CD4-positive, alpha-beta T cell treated with Interleukin-4 for 4 hours (primary cell): ENCODE data around the gene BAK1.
"Not testable (repeated sequence)": the region's sequence is repeated elsewhere in the genome, so short reads cannot be mapped to it uniquely, and the experiment has no call there.

Experiments used
- DNase-seq: peaks from one replicate; pipeline ENCODE4 v3.0.0-alpha.2; 2020

Gene BAK1

DNA sequence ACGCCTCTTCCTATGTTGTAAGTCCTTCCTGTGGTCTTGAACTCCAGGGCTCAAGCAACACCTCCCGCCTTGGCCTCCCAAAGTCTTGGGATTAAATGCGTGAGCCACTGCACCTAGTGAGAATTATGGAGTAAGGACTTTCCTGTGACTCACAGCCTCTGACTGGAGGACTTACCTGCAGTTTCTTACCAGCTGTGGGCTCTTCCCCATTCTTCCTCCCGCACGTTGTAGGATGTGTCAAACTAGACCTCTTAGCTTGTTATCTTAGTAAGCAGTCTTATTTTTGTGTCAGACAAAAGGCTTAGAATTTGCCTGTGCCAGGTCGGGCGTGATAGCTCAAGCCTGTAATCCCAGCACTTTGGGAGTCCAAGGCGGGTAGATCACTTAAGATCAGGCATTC, 30.9 kb downstream of the BAK1 start:
- DNase-seq = no peak

DNA sequence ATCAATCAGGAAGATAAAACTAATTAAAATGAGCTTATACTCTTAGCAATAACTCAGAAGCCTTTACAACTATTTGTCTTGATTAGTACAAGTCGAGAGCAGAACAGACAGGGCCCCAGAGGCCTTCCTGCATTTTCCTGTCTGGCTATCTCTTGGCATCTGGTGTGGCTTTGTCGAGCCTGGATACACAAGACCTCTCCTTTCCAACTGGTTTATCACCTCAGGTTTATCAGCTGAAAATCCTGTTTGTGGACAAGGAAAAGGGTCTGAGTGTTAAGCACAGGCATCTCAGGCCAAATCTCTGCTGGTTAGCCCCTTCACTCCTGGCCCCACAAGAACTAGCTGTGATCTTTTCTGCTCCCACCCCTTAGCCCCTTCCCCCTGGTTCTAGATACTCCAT, 32.6 kb downstream of the BAK1 start:
- no peak for DNase-seq

DNA sequence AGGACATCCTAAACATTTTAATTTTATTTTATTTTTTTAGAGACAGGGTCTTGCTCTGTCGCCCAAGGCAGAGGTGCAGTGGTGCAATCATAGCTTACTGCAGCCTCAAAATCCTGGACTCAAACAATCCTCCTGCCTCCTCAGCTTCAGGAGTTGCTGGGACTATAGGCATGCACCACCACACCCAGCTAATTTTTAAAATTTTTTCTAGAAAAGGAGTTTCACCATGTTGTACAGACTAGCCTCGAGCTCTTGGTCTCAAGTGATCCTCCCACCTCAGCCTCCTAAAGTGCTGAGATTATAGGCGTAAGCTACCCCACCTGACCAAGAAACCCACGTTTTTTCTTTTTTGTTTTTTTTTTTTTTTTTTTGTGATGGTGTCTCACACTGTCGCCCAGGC, 33.3 kb downstream of the BAK1 start:
- DNase-seq = no peak

GRCh38 chr6:33545292-33545691, 34.8 kb downstream of the BAK1 start:
- DNase-seq = not testable (repeated sequence)

GRCh38 chr6:33543116-33543515, 37.0 kb downstream of the BAK1 start:
- no peak for DNase-seq

- no peak for DNase-seq
Observed at GRCh38 chr6:33540768-33541167, 39.3 kb downstream of the BAK1 start.

- no peak for DNase-seq
Observed at GRCh38 chr6:33534702-33535101, 45.4 kb downstream of the BAK1 start.

DNA sequence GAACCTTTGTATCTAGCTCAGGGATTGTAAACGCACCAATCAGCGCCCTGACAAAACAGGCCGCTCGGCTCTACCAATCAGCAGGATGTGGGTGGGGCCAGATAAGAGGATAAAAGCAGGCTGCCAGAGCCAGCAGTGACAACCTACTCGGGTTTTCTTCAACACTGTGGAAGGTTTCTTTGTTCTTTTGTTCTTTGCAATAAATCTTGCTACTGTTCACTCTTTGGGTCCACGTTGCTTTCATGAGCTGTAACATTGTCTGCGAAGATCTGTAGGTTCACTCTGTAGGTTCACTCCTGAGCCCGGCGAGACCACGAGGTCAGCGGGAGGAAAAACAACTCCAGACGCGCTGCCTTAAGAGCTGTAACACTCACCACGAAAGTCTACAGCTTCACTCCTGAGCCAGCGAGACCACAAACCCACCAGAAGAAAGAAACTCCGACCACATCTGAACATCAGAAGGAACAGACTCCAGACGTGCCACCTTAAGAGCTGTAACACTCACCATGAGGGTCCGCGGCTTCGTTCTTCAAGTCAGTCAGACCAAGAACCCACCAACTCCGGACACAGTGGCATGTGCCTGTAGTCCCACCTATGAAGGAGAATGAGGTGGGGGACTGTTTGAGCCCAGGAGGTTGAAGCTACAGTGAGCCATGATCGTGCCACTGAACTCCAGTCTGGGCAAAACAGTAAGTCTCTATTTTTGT, 46.8 kb downstream of the BAK1 start:
- DNase-seq = peak; percentile 62

GRCh38 chr6:33532431-33532830, 47.6 kb downstream of the BAK1 start:
- not testable (repeated sequence) for DNase-seq

DNA sequence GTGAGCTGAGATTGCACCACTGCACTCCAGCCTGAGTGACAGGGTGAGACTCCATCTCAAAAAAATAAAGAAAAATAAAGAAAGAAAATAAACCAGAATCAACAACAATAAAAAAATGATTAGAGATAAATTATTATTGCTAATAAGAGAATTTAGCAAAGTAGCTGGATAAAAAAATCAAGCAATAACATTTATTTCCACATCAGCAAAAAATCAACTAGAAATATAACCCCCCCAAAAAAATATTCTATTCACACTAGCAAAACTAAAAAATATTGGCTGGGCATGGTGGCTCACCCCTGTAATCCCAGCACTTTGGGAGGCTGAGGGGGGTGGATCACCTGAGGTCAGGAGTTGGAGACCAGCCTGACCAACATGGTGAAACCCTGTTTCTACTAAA, 49.5 kb downstream of the BAK1 start:
- DNase-seq = not testable (repeated sequence)
